Measurements from ENCODE around the gene PUM2.

DNA sequence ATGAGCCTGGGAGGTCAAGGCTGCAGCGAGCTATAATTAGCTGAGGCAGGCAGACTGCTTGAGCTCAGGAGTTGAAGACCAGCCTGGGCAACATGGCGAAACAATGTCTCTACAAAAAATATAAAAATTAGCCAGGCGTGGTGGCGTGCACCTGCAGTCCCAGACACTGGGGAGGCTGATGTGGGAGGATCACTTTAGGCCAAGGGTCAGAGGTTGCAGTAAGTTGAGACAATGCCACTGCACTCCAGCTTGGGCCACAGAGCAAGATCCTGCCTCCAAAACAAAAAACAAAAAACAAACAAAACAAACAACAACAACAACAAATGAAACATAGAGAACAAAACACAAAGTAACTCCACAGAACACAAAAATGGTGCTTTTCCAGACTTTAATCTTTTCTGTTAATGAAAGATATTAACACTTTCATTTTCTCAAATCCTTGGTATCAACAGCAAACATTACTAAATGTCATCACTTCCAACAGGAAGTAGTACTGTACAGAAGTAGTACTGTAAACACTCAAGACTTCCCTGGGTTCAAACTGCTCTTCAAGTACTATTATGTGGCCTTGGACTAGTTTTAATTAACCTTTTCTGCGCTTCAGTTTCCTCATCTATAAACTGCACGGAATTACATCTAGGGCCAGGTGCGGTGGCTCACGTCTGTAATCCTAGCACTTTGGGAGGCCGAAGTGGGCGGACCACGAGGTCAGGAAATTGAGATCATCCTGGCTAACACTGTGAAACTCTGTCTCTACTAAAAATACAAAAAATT lies 27.9 kb downstream of the PUM2 start:
- TF ChIP-seq, protein P1, sequence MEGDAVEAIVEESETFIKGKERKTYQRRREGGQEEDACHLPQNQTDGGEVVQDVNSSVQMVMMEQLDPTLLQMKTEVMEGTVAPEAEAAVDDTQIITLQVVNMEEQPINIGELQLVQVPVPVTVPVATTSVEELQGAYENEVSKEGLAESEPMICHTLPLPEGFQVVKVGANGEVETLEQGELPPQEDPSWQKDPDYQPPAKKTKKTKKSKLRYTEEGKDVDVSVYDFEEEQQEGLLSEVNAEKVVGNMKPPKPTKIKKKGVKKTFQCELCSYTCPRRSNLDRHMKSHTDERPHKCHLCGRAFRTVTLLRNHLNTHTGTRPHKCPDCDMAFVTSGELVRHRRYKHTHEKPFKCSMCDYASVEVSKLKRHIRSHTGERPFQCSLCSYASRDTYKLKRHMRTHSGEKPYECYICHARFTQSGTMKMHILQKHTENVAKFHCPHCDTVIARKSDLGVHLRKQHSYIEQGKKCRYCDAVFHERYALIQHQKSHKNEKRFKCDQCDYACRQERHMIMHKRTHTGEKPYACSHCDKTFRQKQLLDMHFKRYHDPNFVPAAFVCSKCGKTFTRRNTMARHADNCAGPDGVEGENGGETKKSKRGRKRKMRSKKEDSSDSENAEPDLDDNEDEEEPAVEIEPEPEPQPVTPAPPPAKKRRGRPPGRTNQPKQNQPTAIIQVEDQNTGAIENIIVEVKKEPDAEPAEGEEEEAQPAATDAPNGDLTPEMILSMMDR (conservative IDR thresholded peaks at IDR 0.05; ENCODE audit: low read depth, low read length), result no peak
- TF ChIP-seq EZH2 (IDR thresholded peaks at IDR 0.05; ENCODE audit: borderline replicate concordance, low read depth, low read length, poor library complexity, severe bottlenecking), result no peak

All from A673 (cell line).